ENCODE measurements around the gene IVNS1ABP. TPM values are rescaled to one million over a fixed set of nuclear protein-coding genes. Genes with fewer than 3 reads are reported as not detected.

Gene IVNS1ABP
- total RNA-seq, 4 donors from 2014 or later, result 41.8 to 125 (median 66.7) TPM

- H3K4me3 ChIP-seq, result no peak overlapping the region
- peaks cover 0 to 39% (median 3%) of the 10 kb centered on the region in 3 donors for H3K36me3 ChIP-seq
- no peak overlapping the region for H3K27ac ChIP-seq
- H3K4me1 ChIP-seq, result peaks cover 0 to 10% (median 0%) of the 10 kb centered on the region in 4 donors
- no peaks in the 10 kb centered on the region for H3K9me3 ChIP-seq
- H3K27me3 ChIP-seq, result no peaks in the 10 kb centered on the region
- WGBS, 2 donors, result 61 to 75% methylated on average over 5 of the region's 5 CpGs
- TF ChIP-seq POLR2A (IDR thresholded peaks at IDR 0.05), result no peak
- TF ChIP-seq CTCF (IDR thresholded peaks at IDR 0.05), result no peak
- no peak for TF ChIP-seq EP300 (IDR thresholded peaks at IDR 0.05)
- DNase-seq (ENCODE audit: low spot score in 2 of 2), result no peak
Measured at GRCh38 chr1:185292237-185292636, 24.8 kb downstream of the IVNS1ABP start.

- no peak for DNase-seq (ENCODE audit: low spot score in 2 of 2)
- Histone ChIP-seq H3K4me1 (peaks cover 0 to 10% (median 0%) of the 10 kb centered on the region in 4 donors), H3K9me3 (no peaks in the 10 kb centered on the region), H3K36me3 (peaks cover 0 to 34% (median 3%) of the 10 kb centered on the region in 3 donors), H3K27ac (peak overlapping the region in 1 of 4 donors; percentile 2), H3K4me3 (no peak overlapping the region), H3K27me3 (no peaks in the 10 kb centered on the region)
- no peak for TF ChIP-seq CTCF (IDR thresholded peaks at IDR 0.05)
- TF ChIP-seq EP300 (IDR thresholded peaks at IDR 0.05), result no peak
- no peak for TF ChIP-seq POLR2A (IDR thresholded peaks at IDR 0.05)
- WGBS, 2 donors, result 80 to 89% methylated on average over 1 of the region's 1 CpG
Measured at GRCh38 chr1:185291652-185292051, 25.4 kb downstream of the IVNS1ABP start.

- peak overlapping the region in 1 of 4 donors; percentile 2 for H3K27ac ChIP-seq
- no peaks in the 10 kb centered on the region for H3K27me3 ChIP-seq
- H3K4me3 ChIP-seq, result no peak overlapping the region
- TF ChIP-seq POLR2A (IDR thresholded peaks at IDR 0.05) (no peak), CTCF (IDR thresholded peaks at IDR 0.05) (no peak), EP300 (IDR thresholded peaks at IDR 0.05) (no peak)
- 81 to 83% methylated on average over 1 of the region's 1 CpG for WGBS, 2 donors
- H3K36me3 ChIP-seq, result peaks cover 0 to 34% (median 0%) of the 10 kb centered on the region in 3 donors
- peaks cover 0 to 10% (median 0%) of the 10 kb centered on the region in 4 donors for H3K4me1 ChIP-seq
- peaks cover 0 to 3% (median 0%) of the 10 kb centered on the region in 4 donors for H3K9me3 ChIP-seq
- DNase-seq (ENCODE audit: low spot score in 2 of 2), result no peak
Measured at GRCh38 chr1:185291159-185291558, 25.9 kb downstream of the IVNS1ABP start.

- peaks cover 0 to 10% (median 0%) of the 10 kb centered on the region in 4 donors for H3K4me1 ChIP-seq
Measured at GRCh38 chr1:185289880-185290279, 27.2 kb downstream of the IVNS1ABP start.

More at GRCh38 chr1:185289880-185290279, 27.2 kb downstream of the IVNS1ABP start:
- H3K4me3 ChIP-seq, result no peak overlapping the region
- H3K36me3 ChIP-seq, result peaks cover 0 to 37% (median 0%) of the 10 kb centered on the region in 3 donors
- no peak overlapping the region for H3K27ac ChIP-seq
- DNase-seq (ENCODE audit: low spot score in 2 of 2), result no peak
- H3K27me3 ChIP-seq, result no peaks in the 10 kb centered on the region
- no peak for TF ChIP-seq POLR2A (IDR thresholded peaks at IDR 0.05)
- no peak for TF ChIP-seq CTCF (IDR thresholded peaks at IDR 0.05)
- TF ChIP-seq EP300 (IDR thresholded peaks at IDR 0.05), result no peak
- H3K9me3 ChIP-seq, result peaks cover 0 to 7% (median 0%) of the 10 kb centered on the region in 4 donors

Data from tibial nerve (tissue), 4 donors.